A549 treated with RU486 at 1 μM for 4 hours (cell line): ENCODE data around the gene RHBDF1. TPM values are rescaled to one million over a fixed set of nuclear protein-coding genes. Genes with fewer than 3 reads are reported as not detected.

Experiments
- total RNA-seq: library from RNA; stranded (reverse); fragments of 200-300 nt; extraction: Qiagen RNA extraction; gene quantifications from 5 replicates; pipeline ENCODE4 v1.2.3, GENCODE V29; 2022; ENCODE audit warnings: low read depth

Gene RHBDF1, protein sequence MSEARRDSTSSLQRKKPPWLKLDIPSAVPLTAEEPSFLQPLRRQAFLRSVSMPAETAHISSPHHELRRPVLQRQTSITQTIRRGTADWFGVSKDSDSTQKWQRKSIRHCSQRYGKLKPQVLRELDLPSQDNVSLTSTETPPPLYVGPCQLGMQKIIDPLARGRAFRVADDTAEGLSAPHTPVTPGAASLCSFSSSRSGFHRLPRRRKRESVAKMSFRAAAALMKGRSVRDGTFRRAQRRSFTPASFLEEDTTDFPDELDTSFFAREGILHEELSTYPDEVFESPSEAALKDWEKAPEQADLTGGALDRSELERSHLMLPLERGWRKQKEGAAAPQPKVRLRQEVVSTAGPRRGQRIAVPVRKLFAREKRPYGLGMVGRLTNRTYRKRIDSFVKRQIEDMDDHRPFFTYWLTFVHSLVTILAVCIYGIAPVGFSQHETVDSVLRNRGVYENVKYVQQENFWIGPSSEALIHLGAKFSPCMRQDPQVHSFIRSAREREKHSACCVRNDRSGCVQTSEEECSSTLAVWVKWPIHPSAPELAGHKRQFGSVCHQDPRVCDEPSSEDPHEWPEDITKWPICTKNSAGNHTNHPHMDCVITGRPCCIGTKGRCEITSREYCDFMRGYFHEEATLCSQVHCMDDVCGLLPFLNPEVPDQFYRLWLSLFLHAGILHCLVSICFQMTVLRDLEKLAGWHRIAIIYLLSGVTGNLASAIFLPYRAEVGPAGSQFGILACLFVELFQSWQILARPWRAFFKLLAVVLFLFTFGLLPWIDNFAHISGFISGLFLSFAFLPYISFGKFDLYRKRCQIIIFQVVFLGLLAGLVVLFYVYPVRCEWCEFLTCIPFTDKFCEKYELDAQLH
- total RNA-seq, result 17.0 to 29.1 TPM (median 25.8 TPM) in 5 replicates

DNA sequence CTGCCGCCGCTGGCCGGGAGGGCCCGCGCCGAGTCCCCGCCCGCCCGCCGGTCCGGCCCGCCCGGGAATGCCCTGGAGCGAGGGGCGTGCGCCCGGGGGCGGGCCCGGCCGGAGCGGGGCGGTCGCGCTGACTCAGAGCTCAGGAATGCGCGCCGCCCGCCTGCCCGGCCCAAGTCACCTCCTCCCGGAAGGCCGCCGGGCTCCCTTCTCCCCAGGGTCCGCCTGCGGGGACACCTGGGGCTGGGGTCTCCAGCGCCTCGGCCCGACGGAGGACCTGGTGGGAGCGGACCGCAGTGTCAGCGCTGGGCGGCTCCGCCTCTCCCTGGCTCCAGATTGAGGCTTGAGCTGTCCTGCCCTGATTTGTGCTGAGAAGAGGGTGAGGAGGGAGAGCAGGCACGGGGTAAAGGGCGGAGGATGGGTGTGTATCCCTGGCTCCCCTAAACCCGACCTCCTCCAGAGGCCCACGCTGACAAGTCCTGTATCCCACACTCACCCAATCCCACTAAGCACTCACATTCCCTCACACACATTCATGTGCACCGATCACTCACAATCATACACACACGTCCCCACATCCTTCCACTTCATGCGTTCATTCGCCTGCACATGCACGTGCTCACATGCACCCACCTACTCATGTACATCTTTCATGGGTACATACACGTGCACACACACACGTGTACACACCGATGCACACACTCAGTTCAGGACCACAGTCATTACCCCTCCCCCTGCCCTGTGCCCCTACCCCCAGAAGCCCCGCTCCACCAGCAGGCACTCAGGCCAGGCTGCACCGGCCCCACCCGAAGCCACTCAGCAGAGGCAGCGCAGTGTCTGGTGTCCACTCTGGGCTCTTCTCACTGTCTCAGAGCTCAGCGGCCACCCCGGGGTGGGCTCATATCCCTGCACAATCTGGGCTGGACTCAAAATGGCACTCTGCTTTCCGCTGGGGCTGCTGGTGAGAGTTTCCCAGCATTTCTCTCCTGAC, at the start of gene RHBDF1:
Gene RHBDF1 (minus strand): TSS at position 71 of the 988 bp plus-strand sequence. CDS start 7,616 bp downstream, outside the sequence.

DNA sequence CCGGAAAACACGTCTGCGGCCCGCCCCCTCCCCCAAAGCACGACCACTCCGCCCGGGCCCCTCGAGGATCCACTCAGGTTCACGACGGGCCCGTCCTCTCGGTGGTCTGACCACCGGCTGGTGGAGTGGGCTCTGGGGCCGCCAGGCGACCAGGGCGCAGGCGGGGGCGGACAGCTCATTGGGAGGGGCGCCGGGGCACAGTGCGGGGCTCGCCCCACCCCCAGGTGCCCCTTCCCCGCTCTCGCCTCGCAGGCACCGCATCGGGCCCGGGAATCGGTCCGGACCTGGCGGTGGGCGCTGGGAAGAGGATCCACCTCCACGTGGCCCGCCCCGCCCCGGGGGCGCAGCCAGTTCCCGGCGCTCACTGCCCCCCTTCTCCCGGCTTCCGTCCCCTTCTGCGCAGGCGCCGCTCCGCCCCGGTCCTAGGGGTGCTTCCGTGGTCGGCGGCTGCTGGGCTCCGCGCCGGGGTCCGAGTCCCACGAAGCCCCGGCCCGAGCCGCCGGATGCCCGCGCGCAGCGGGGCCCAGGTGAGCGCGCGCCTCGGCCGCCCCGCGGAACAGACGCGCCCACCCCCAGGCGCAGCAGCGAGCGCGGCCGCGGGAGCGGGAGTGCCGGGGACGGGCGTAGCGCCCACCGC, 5.5 kb upstream of the RHBDF1 start, which contains the start of gene MPG:
Gene MPG (plus strand): TSS at position 419 of the 637 bp plus-strand sequence. CDS start 85 bp downstream, at position 504.

DNA sequence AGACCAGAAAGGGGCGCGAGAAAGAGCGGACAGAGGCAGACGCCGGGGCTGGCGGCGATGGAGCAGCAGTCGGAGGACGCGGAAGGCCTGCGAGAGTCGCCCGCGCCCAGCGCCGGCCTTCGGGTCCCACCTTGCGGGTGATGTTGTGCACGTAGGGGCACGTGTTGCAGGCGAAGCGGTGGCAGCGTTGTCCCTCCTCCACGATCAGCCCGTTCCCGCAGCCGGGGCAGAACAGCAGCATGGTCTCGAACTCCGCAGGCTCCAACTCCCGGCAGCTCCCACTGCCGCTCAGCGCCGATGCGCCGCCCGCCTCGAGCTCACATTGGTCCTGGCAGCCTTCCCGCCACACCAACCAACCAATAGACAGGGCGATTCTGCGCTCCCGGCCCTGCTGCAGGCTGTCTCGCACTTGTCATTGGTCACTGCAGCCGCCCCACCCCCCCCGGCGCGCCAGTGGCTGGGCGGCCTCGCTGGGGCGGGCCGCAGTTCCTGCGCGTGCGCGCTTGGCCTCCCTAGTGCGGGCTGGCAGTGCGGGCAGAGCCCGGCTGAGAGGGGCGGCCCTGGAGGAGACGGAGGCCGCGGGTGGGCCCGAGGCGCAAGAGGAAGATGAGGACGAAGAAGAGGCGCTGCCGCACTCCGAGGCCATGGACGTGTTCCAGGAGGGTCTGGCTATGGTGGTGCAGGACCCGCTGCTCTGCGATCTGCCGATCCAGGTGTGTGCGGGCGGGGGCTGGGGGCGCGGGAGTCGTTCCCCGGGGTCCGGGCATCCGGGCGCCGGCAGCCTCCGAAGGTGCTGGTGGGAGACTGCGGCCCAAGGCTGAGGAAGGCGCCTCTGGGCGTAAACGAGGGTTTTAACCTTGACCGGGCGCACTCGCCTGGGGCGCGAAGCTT, 18.8 kb downstream of the RHBDF1 start, which contains the start of the genes POLR3K and SNRNP25:
Gene POLR3K (minus strand): TSS at position 263 of the 891 bp plus-strand sequence. CDS start 22 bp downstream, at position 241.
Gene SNRNP25 (plus strand): TSS at position 483 of the 891 bp plus-strand sequence. CDS start 189 bp downstream, at position 672.

Other genes with a start within 250 kb of the RHBDF1 start
- gene POLR3K, start 19.0 kb downstream of the RHBDF1 start, total RNA-seq, result 35.9 to 42.8 TPM (median 42.4 TPM) in 5 replicates
- gene SNRNP25, start 18.8 kb downstream of the RHBDF1 start, total RNA-seq, result 56.8 to 85.9 TPM (median 71.1 TPM) in 5 replicates
- 61.0 to 78.2 TPM (median 72.5 TPM) in 5 replicates for gene MPG, start 5.6 kb upstream of the RHBDF1 start, total RNA-seq
- 21.2 to 30.4 TPM (median 27.7 TPM) in 5 replicates for gene NPRL3, start 66.0 kb upstream of the RHBDF1 start, total RNA-seq
- 0.14 TPM in 1 of 5 replicates, not detected in the others for gene HBZ, start 80.0 kb upstream of the RHBDF1 start, total RNA-seq
- not detected in 5 replicates for gene HBM, start 93.3 kb upstream of the RHBDF1 start, total RNA-seq
- gene HBA2, start 100.2 kb upstream of the RHBDF1 start, total RNA-seq, result 0.55 to 0.80 TPM (median 0.57 TPM) in 3 of 5 replicates, not detected in the others
- gene HBA1, start 104.0 kb upstream of the RHBDF1 start, total RNA-seq, result 0.55 to 1.8 TPM (median 1.1 TPM) in 4 of 5 replicates, not detected in the other
- gene HBQ1, start 107.8 kb upstream of the RHBDF1 start, total RNA-seq, result 6.1 to 7.9 TPM (median 6.9 TPM) in 5 replicates
- 42.5 to 51.2 TPM (median 50.0 TPM) in 5 replicates for gene LUC7L, start 156.8 kb upstream of the RHBDF1 start, total RNA-seq
- gene FAM234A, start 162.2 kb upstream of the RHBDF1 start, total RNA-seq, result 40.5 to 52.4 TPM (median 48.2 TPM) in 5 replicates
- gene RGS11, start 203.3 kb upstream of the RHBDF1 start, total RNA-seq, result 2.7 to 5.9 TPM (median 4.2 TPM) in 5 replicates
- gene ARHGDIG, start 208.0 kb upstream of the RHBDF1 start, total RNA-seq, result 1.8 to 3.6 TPM (median 2.5 TPM) in 5 replicates
- gene PDIA2, start 210.5 kb upstream of the RHBDF1 start, total RNA-seq, result 0.13 to 0.64 TPM (median 0.31 TPM) in 4 of 5 replicates, not detected in the other